GM12801 (cell line): ENCODE data around the gene OXLD1.

Experiments used
- CTCF ChIP-seq: IDR thresholded peaks from one replicate; pipeline ENCODE4 v1.5.1; 2011; ENCODE audit warnings: control low read depth; ENCODE audit not compliant: insufficient read length; ENCODE audit errors: extremely low read depth

Gene OXLD1

DNA sequence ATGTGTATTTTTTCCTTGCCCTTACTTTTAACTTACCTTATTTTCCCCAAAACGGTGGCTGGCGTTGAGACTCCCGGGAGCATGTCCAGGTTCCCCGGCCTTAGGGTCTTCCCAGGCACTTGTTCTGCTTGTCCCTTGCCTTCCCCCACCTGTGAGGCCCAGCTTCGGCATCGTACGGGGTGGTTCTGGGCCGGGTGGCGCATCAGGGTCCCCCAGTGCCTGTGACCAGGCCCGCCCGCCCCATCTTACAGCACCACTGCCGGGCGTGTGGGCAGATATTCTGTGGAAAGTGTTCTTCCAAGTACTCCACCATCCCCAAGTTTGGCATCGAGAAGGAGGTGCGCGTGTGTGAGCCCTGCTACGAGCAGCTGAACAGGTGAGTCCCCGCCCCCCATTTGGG, 24.8 kb upstream of the OXLD1 start:
- TF ChIP-seq CTCF: no peak

- TF ChIP-seq CTCF: no peak
Observed at GRCh38 chr17:81690549-81690948, 24.1 kb upstream of the OXLD1 start.

GRCh38 chr17:81690066-81690465, 23.7 kb upstream of the OXLD1 start:
- no peak for TF ChIP-seq CTCF

- no peak for TF ChIP-seq CTCF
Observed at GRCh38 chr17:81688616-81689015, 22.2 kb upstream of the OXLD1 start.

GRCh38 chr17:81687770-81688541, 21.6 kb upstream of the OXLD1 start:
- no peak for TF ChIP-seq CTCF

DNA sequence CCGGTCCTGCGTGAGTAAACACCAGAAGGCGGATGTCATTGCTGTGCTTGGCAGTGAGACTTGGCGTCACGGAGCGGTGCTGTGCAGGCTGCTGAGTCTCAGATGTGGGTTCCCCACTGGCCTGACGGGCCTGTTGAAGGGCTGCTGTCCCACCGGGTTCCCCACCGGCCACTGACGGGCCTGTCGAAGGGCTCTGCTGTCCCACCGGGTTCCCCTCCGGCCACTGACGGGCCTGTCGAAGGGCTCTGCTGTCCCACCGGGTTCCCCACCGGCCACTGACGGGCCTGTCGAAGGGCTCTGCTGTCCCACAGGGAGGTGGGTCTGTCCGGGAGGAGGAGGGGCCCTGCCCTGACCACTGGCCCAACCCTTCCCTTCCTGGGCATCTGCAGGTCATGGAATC, 20.2 kb upstream of the OXLD1 start:
- TF ChIP-seq CTCF: no peak

DNA sequence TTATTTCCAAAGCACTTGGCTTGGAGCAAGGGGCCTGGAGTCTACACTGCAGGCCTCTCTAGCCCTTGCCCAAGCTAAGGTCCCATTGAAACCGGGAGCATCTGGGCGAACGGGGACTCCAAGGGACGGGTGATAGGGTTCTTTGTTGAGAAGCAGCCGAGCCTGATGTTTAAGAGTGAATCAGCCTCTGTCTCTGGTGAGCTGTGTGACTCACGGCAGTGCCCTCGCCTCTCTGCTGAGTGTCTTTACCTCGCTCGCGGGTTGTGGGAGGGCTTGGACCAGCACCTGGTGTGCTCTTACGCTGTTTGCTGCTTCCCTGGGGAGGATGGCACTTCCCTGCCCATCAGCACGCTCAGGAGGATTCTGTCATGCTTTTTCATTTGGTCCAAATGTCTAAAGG, 18.7 kb upstream of the OXLD1 start:
- no peak for TF ChIP-seq CTCF

DNA sequence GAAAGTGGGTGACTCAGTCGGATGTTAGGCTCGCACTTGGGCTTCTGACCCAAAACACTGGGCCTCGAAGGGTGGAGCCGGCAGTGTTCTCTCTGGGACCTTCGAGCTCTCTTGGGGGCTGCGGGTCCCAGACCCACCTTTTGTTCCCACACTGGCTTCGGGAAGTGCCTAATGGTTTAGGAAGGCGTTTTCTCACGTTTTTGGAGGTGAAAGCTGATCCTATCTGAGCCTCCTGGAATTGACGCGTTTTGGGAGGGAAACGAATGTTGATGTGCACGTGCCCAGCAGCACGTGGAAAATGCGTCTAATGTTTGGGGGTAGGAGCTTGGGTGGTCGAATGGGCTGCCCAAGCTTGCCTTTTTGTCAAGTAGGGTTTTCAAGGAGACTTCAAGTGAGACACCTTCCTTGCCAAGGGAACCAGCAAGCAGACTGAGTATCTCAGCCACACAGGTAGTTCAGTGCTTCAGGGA, 18.1 kb upstream of the OXLD1 start:
- TF ChIP-seq CTCF: no peak
